SW 1271 (cell line): ENCODE results near the gene NCKAP5.

Source experiments
- DNase-seq, 2 experiments: peaks; one replicate each; lab custom pipeline; 2025; lab: John Stamatoyannopoulos, UW

NCKAP5 gene

DNA sequence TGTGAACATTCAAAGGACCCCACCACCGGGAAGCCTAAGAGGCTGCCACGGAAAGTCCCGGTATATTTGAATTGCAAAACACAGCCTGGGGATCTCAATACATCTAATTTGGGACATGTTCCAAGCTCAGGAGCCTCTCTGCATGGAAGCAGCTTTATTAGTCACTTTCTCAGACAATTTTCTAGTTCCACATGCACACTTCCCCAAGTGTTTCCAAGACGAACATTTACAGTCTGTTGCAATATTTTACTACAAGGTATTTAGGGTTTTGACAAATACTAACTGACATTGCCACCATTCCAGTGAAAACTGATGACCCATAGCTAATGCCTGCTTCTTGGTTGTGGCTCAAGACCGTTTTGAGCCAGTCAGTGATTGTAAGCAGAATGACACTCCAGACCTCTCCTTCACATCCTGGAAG is 145.3 kb downstream of the NCKAP5 start:
- no peak for DNase-seq

GRCh38 chr2:133421516-133422324 is 146.5 kb downstream of the NCKAP5 start:
- no peak for DNase-seq

DNA sequence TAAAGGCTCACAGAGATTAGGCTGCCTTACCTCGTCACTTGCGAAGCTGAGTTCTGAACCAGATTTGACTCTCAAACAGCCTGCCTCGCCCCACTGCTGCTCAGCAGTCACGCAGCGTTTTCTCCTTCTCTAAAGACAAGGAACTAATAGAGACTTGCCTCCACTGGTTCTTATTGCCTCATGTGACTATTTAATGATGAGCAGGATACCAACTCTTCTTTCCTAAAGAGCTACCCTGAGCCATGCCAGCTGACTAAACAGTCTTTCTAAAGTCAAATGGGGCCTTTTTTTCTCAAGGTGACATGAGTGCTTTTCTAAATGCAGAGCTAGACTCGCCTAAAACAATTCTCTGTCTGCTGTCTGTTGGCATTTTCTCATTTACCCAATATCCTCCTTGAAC is 147.5 kb downstream of the NCKAP5 start:
- DNase-seq: no peak

GRCh38 chr2:133418671-133419070 is 149.6 kb downstream of the NCKAP5 start:
- no peak for DNase-seq

- DNase-seq: no peak
These were observed 150.2 kb downstream of the NCKAP5 start for GRCh38 chr2:133418021-133418420.

DNA sequence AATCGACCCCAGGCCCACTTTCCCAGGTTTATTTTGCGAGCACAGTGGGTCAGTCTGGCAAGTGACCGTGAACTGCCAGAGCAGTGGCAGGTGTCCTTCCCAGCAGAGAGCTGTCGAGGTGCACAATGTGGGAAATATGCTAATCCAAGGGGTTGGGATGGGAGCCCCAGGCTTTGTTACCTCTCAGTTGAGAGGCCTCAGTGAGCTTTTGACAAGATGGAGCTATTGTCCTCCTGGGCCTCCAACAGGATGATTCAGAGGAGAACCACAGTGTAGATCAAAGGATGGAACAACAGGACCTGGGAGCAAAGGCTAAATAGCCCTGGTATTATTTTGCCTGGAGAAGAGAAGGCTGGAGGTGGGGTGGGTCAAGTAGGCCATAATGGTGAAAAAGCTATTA is 150.8 kb downstream of the NCKAP5 start:
- DNase-seq: no peak

DNA sequence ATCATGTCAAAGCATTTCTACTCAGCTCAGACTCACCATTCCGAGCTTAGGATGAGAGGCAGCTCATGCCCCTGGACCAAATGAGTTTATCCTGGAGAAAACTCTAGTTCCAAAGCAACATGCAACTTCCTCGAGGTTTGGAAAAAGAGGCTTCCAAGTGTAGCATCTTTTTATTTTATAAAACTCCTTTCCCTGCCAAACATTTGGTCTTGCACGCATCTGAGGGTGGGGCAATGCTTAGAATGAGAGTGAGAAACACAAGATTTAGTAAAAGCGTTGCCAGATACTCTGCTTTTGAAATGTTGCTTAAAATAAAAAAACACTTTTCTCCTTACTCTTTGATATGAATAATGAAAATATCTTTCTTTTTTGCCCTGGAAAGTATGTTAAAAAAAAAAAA is 151.5 kb downstream of the NCKAP5 start:
- no peak for DNase-seq

- no peak for DNase-seq
These were observed 152.1 kb downstream of the NCKAP5 start for GRCh38 chr2:133416146-133416545.

GRCh38 chr2:133415210-133415876 is 152.9 kb downstream of the NCKAP5 start:
- no peak for DNase-seq

DNA sequence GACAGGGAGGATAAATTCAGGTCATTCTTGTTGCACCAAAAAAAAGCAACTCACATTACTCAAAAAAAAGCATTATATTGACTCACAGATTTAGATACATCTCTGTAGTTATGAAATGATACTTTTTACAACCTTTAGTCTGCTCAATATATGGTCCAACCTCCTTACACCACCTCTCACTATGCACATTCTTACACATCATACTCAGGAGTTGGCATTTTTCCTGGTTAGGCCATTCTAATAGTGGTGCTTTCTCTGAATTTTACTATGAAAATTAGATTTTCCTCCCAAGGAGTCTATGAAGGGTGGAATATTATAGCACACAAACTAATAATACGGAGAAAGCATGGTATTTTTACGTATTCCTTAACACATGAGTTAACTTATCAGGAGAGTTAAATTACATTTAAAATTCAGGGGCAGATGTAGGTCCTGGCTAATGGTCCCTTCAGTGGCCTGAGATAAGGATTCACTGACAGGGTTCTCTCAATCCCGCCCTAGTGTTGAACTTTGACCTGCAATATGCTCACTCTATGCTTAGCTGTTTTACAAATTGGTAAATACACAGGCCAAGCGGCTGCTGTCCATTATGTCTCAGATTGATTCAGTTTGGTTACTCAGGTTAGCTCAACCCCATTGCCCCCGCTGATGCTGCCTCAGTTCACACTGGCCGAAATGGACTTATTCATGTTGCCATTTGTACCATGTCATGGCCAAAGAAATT is 153.6 kb downstream of the NCKAP5 start:
- no peak for DNase-seq

DNA sequence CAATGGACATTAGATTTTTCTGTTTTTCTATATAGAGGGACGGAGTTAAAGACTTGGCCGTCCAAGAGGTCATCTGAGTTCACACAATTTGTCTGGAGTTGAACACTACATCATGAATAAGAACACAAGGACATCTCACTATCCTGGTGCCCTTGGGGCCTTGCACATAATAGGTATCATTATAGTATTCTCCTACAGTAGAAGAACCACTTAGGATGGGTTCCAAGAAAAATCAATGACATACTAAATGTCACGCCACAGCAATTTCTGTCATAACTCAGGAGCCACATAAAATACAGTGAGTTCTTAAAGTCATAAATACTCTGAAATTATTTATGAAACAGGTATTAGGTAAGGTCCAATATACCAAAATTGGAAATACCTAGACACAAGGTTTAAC is 154.4 kb downstream of the NCKAP5 start:
- no peak for DNase-seq

DNA sequence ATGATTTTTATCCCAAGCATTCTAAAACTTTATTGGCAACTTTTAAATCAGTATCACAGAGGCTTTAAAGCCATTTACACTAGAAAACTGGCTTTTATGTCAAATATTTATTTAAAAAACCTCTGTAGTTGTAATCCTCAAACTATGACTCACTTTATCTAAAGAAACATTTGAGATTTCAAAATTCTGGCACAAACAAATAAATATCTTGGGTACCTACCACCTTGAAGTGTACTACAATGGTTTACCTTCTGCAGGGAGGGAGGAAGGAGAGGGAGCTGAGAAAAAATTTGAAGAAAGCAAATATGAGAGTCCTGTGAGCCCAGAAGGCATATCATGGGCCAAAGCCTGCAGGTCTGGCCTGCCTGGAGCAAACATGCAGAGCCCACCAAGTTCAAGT is 155.6 kb downstream of the NCKAP5 start:
- DNase-seq: no peak

GRCh38 chr2:133411857-133412256 is 156.4 kb downstream of the NCKAP5 start:
- DNase-seq: no peak

GRCh38 chr2:133411101-133411500 is 157.2 kb downstream of the NCKAP5 start:
- no peak for DNase-seq

DNA sequence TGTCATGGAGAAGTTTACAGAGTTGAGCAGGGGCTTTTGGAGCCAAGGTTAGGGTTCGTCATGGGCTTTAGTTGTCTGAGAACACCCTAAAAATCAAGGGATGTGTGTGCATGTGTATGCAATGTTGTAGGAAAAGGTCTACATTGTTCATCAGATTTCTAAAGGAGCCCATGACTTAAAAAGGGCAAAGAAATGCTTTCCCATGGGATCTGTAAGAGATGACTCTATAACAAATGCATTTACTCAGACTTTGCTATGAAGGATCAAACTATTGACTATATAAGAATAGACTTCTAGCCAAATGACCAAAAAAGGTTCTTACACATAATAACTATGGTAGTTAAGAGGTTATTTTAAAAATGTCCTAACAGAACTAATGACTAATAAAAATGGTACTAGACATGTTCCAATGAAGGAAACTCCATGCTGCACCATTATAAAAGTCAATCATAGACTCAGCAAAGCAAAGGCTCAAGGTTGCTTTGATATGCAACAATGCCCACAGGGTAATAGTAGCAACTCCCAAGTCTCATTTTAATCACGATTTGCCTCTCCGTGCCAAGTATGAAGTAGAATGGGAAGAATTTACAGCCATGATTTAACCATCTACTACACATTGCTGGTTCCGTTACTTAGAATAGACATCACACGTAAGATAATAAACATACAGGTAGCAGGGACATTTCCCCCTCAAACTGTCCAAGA is 158.5 kb downstream of the NCKAP5 start:
- no peak for DNase-seq

GRCh38 chr2:133408671-133409070 is 159.6 kb downstream of the NCKAP5 start:
- DNase-seq: no peak

GRCh38 chr2:133407341-133407740 is 160.9 kb downstream of the NCKAP5 start:
- DNase-seq: no peak

DNA sequence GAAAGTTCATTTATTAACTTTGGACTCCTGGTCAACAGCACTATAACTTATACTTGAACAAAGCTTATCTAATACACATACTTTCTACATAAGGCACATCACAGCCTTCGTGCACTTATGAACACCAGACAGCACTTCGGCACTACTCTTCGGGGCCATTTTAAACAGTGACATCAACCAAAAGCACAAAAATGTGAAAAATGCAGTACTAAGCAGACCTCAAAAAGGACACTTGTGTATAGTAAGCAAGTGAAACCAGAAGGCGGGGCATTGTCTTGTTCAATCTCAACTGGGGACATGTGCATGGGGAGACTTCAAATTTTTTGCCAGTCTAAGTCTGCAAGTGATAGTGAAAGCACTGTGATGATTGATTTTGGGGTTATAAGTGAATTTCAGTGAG is 163.0 kb downstream of the NCKAP5 start:
- DNase-seq: no peak

- DNase-seq: no peak
These were observed 167.9 kb downstream of the NCKAP5 start for GRCh38 chr2:133400411-133400810.

- no peak for DNase-seq
These were observed 174.4 kb downstream of the NCKAP5 start for GRCh38 chr2:133393895-133394294.

DNA sequence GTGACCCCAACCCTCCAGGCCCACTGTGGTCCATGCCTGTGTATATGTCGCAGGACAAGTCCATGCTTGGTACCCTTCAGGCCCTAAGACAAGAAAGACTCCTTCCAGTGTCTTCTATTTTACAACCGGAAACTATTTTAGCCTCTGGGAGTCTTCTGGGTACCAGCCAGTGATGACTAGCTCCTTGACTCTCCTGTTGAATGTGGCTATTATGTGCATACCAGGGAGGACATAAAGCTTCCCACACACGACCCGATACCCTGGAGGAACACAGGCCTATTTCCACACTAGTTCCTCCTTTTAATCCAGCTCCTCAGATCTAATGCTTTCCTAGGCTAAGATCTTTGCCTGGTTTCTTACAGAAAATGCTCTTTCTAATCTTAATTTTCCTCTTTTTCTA is 178.1 kb downstream of the NCKAP5 start:
- DNase-seq: no peak

GRCh38 chr2:133389569-133389968 is 178.7 kb downstream of the NCKAP5 start:
- no peak for DNase-seq
